GM21367 (cell line): ENCODE data around the gene CEMP1.
A peak's percentile ranks its signal among the peaks of the same experiment; 100 is the strongest.
"Not testable (repeated sequence)": the region's sequence is repeated elsewhere in the genome, so short reads cannot be mapped to it uniquely, and the experiment has no call there.

Source experiments
- ATAC-seq: cut with Tn5 transposase; IDR thresholded peaks from one replicate; pipeline ENCODE4 v1.9.1; 2021; ENCODE audit not compliant: unreplicated experiment

CEMP1 gene

GRCh38 chr16:2531371-2531695 lies at the start of gene CEMP1:
Gene CEMP1, minus strand, starts transcription at chr16:2531408. Its CDS starts 335 bp downstream, at chr16:2531073.
- ATAC-seq = no peak

- not testable (repeated sequence) for ATAC-seq
Measured at GRCh38 chr16:2580818-2581217, 49.6 kb upstream of the CEMP1 start.

GRCh38 chr16:2580143-2580542 lies 48.9 kb upstream of the CEMP1 start:
- not testable (repeated sequence) for ATAC-seq

- ATAC-seq = not testable (repeated sequence)
Measured at GRCh38 chr16:2578905-2579304, 47.7 kb upstream of the CEMP1 start.

GRCh38 chr16:2577044-2577443 lies 45.8 kb upstream of the CEMP1 start:
- ATAC-seq = not testable (repeated sequence)

GRCh38 chr16:2575839-2576238 lies 44.6 kb upstream of the CEMP1 start:
- ATAC-seq = not testable (repeated sequence)

GRCh38 chr16:2572704-2573103 lies 41.5 kb upstream of the CEMP1 start:
- not testable (repeated sequence) for ATAC-seq

- ATAC-seq = not testable (repeated sequence)
Measured at GRCh38 chr16:2568573-2568972, 37.4 kb upstream of the CEMP1 start.

- ATAC-seq = not testable (repeated sequence)
Measured at GRCh38 chr16:2567506-2567905, 36.3 kb upstream of the CEMP1 start.

- ATAC-seq = peak; percentile 37
Measured at GRCh38 chr16:2560798-2561133, 29.6 kb upstream of the CEMP1 start.

GRCh38 chr16:2560131-2560797 lies 29.1 kb upstream of the CEMP1 start:
- ATAC-seq = peak; percentile 54

- ATAC-seq = not testable (repeated sequence)
Measured at GRCh38 chr16:2557150-2557549, 25.9 kb upstream of the CEMP1 start.

- not testable (repeated sequence) for ATAC-seq
Measured at GRCh38 chr16:2554709-2555425, 23.7 kb upstream of the CEMP1 start.

GRCh38 chr16:2551420-2551889 lies 20.2 kb upstream of the CEMP1 start:
- ATAC-seq = not testable (repeated sequence)

GRCh38 chr16:2550283-2550878 lies 19.2 kb upstream of the CEMP1 start:
- not testable (repeated sequence) for ATAC-seq

- ATAC-seq = not testable (repeated sequence)
Measured at GRCh38 chr16:2543771-2544170, 12.6 kb upstream of the CEMP1 start.

GRCh38 chr16:2541409-2541808 lies 10.2 kb upstream of the CEMP1 start:
- not testable (repeated sequence) for ATAC-seq

- ATAC-seq = not testable (repeated sequence)
Measured at GRCh38 chr16:2540912-2541311, 9.7 kb upstream of the CEMP1 start.

GRCh38 chr16:2539845-2540458 lies 8.7 kb upstream of the CEMP1 start:
- not testable (repeated sequence) for ATAC-seq

GRCh38 chr16:2539192-2539844 lies 8.1 kb upstream of the CEMP1 start:
- not testable (repeated sequence) for ATAC-seq
